Measurements from ENCODE around the gene EEFSEC. TPM values are rescaled to one million over a fixed set of nuclear protein-coding genes. Genes with fewer than 3 reads are reported as not detected.
A peak's percentile ranks its signal among the peaks of the same experiment; 100 is the strongest.

Gene EEFSEC
- total RNA-seq, 4 donors from 2014 or later: 11.5 to 18.7 (median 14.9) TPM

- Histone ChIP-seq H3K27ac (no peak overlapping the region), H3K9me3 (no peaks in the 10 kb centered on the region), H3K36me3 (no peaks in the 10 kb centered on the region), H3K27me3 (peaks cover 7 to 82% (median 10%) of the 10 kb centered on the region in 4 donors), H3K4me1 (peaks cover 4 to 14% (median 11%) of the 10 kb centered on the region in 3 donors), H3K4me3 (no peak overlapping the region)
- DNase-seq: no peak
- intact Hi-C loops (cut with DNase I): loop anchor here (10.0 kb wide), 1 partner anchor 149 kb away; no protein-coding TSS in a partner anchor
- 70 to 77% methylated on average over 3 of the region's 3 CpGs for WGBS, 2 donors
- no peak for TF ChIP-seq CTCF (IDR thresholded peaks at IDR 0.05)
- TF ChIP-seq POLR2A (IDR thresholded peaks at IDR 0.05): no peak
Measured at GRCh38 chr3:128436214-128436613, 282.9 kb downstream of the EEFSEC start.

- H3K36me3 ChIP-seq: no peaks in the 10 kb centered on the region
- H3K27me3 ChIP-seq: peaks cover 0 to 59% (median 0%) of the 10 kb centered on the region in 4 donors
- H3K4me1 ChIP-seq: no peaks in the 10 kb centered on the region
- H3K4me3 ChIP-seq: no peak overlapping the region
- intact Hi-C loops (cut with DNase I): loop anchor here (10.0 kb wide), 1 partner anchor 146 kb away; no protein-coding TSS in a partner anchor
- H3K27ac ChIP-seq: no peak overlapping the region
- no peak for DNase-seq
- 70% methylated on average over 2 of the region's 6 CpGs; no CpG with 5 or more reads in 1 of the 2 donors for WGBS, 2 donors
- H3K9me3 ChIP-seq: no peaks in the 10 kb centered on the region
- no peak for TF ChIP-seq POLR2A (IDR thresholded peaks at IDR 0.05)
- TF ChIP-seq CTCF (IDR thresholded peaks at IDR 0.05): peak in 1 of 6 experiments; percentile 22
Measured at GRCh38 chr3:128438488-128439072, 285.3 kb downstream of the EEFSEC start.

- H3K27ac ChIP-seq: no peak overlapping the region
- DNase-seq: no peak
- TF ChIP-seq CTCF (IDR thresholded peaks at IDR 0.05) (no peak), POLR2A (IDR thresholded peaks at IDR 0.05) (no peak)
- intact Hi-C loops (cut with DNase I): loop anchor here (10.0 kb wide), 1 partner anchor 146 kb away; no protein-coding TSS in a partner anchor
- WGBS, 2 donors: 10 to 36% methylated on average over 2 of the region's 3 CpGs
- no peaks in the 10 kb centered on the region for H3K9me3 ChIP-seq
- no peaks in the 10 kb centered on the region for H3K36me3 ChIP-seq
- H3K27me3 ChIP-seq: peaks cover 0 to 52% (median 0%) of the 10 kb centered on the region in 4 donors
- no peak overlapping the region for H3K4me3 ChIP-seq
- no peaks in the 10 kb centered on the region for H3K4me1 ChIP-seq
Measured at GRCh38 chr3:128439226-128439625, 285.9 kb downstream of the EEFSEC start.

- intact Hi-C loops (cut with DNase I): no loop called here
- TF ChIP-seq POLR2A (IDR thresholded peaks at IDR 0.05): no peak
- no peak for TF ChIP-seq CTCF (IDR thresholded peaks at IDR 0.05)
- Histone ChIP-seq H3K36me3 (no peaks in the 10 kb centered on the region), H3K4me3 (no peak overlapping the region), H3K4me1 (no peaks in the 10 kb centered on the region), H3K9me3 (no peaks in the 10 kb centered on the region), H3K27me3 (peaks cover 0 to 26% (median 0%) of the 10 kb centered on the region in 4 donors), H3K27ac (no peak overlapping the region)
- WGBS, 2 donors: 65% methylated on average over 2 of the region's 7 CpGs; no CpG with 5 or more reads in 1 of the 2 donors
- no peak for DNase-seq
Measured at GRCh38 chr3:128442070-128442469, 288.8 kb downstream of the EEFSEC start.

- intact Hi-C loops (cut with DNase I): no loop called here
- no peaks in the 10 kb centered on the region for H3K4me1 ChIP-seq
- TF ChIP-seq CTCF (IDR thresholded peaks at IDR 0.05) (no peak), POLR2A (IDR thresholded peaks at IDR 0.05) (no peak)
- WGBS, 2 donors: 84 to 87% methylated on average over 5 to 6 of the region's 6 CpGs
- H3K9me3 ChIP-seq: no peaks in the 10 kb centered on the region
- peaks cover 0 to 21% (median 0%) of the 10 kb centered on the region in 4 donors for H3K27me3 ChIP-seq
- H3K4me3 ChIP-seq: no peak overlapping the region
- DNase-seq: no peak
- no peak overlapping the region for H3K27ac ChIP-seq
- no peaks in the 10 kb centered on the region for H3K36me3 ChIP-seq
Measured at GRCh38 chr3:128442949-128443348, 289.7 kb downstream of the EEFSEC start.

Data from esophagus squamous epithelium (tissue), 5 donors.